SK-N-SH (cell line): ENCODE measurements around the gene BIRC5. TPM values are rescaled to one million over a fixed set of nuclear protein-coding genes. Genes with fewer than 3 reads are reported as not detected.

Experiments
- CTCF ChIA-PET: fragments of 300-600, 350-600 bp; formaldehyde crosslinking; extraction: SDS; loops from one replicate; lab custom pipeline; 2021; lab: Yijun Ruan, JAX
- POLR2A ChIA-PET: fragments of 350-600 bp; sonication (Branson Sonifier 250); formaldehyde crosslinking; extraction: SDS; loops from one replicate; lab custom pipeline; 2020; ENCODE audit warnings: antibody characterized with exemption, inconsistent platforms; lab: Yijun Ruan, JAX
- DNase-seq: peaks from one replicate; pipeline ENCODE4 v3.0.0; 2012
- H2AFZ ChIP-seq: fragments of 200-600 bp; sonication (generic); 2 replicates; pipeline ENCODE4 v1.8.1; 2016; ENCODE audit warnings: antibody characterized with exemption, mild to moderate bottlenecking, low read depth
- H3F3A ChIP-seq: fragments of 200-600 bp; sonication (generic); replicated peaks from 2 replicates; pipeline ENCODE3; 2016; ENCODE audit warnings: antibody characterized with exemption, mild to moderate bottlenecking; ENCODE audit not compliant: insufficient read depth
- H3K27ac ChIP-seq, 2 experiments: fragments of 200-500 bp in 1 of 2; fragments of 200-600 bp in 1 of 2; sonication (Bioruptor generic) in 1 of 2; sonication (generic), shearing (Covaris generic) in 1 of 2; 2 replicates each; pipeline versions ENCODE4 v1.5.1 to v1.6.1; 2014 to 2016; ENCODE audit warnings: low read depth in 2 of 2, inconsistent platforms in 1 of 2, low read length in 1 of 2, mild to moderate bottlenecking in 1 of 2, mixed read lengths in 1 of 2
- H3K27me3 ChIP-seq: fragments of 200-600 bp; sonication (generic), shearing (Covaris generic); 2 replicates; pipeline ENCODE4 v1.6.1; 2016; ENCODE audit warnings: mixed run types; ENCODE audit not compliant: insufficient read depth
- H3K36me3 ChIP-seq, 2 experiments: fragments of 200-500 bp in 1 of 2; fragments of 200-600 bp in 1 of 2; sonication (Bioruptor generic) in 1 of 2; sonication (generic) in 1 of 2; replicated peaks in 1 of 2; 2 replicates each; pipeline versions ENCODE3 to v1.5.1; 2014 to 2016; ENCODE audit warnings: low read length in 1 of 2, mild to moderate bottlenecking in 1 of 2; ENCODE audit not compliant: insufficient read depth in 2 of 2, control insufficient read depth in 1 of 2
- H3K4me1 ChIP-seq, 2 experiments: fragments of 200-500 bp in 1 of 2; fragments of 200-600 bp in 1 of 2; sonication (Bioruptor generic) in 1 of 2; sonication (generic), shearing (Covaris generic) in 1 of 2; 2 replicates each; pipeline versions ENCODE4 v1.5.1 to v1.6.1; 2014 to 2016; ENCODE audit warnings: low read depth in 1 of 2, low read length in 1 of 2, mixed run types in 1 of 2; ENCODE audit not compliant: insufficient read depth in 2 of 2, control insufficient read depth in 1 of 2
- H3K4me2 ChIP-seq: fragments of 200-600 bp; sonication (generic), shearing (Covaris generic); 2 replicates; pipeline ENCODE4 v1.6.1; 2017; ENCODE audit warnings: mixed run types
- H3K4me3 ChIP-seq, 2 experiments: fragments of 200-500 bp in 1 of 2; fragments of 200-600 bp in 1 of 2; sonication (Bioruptor generic) in 1 of 2; sonication (generic), shearing (Covaris generic) in 1 of 2; 2 replicates each; pipeline versions ENCODE4 v1.5.1 to v1.8.1; 2014 to 2016; ENCODE audit warnings: low read depth in 2 of 2, inconsistent platforms in 1 of 2, low read length in 1 of 2, mild to moderate bottlenecking in 1 of 2, mixed read lengths in 1 of 2, moderate library complexity in 1 of 2
- H3K79me2 ChIP-seq: fragments of 200-600 bp; sonication (generic); 2 replicates; pipeline ENCODE4 v1.8.1; 2017; ENCODE audit warnings: mild to moderate bottlenecking; ENCODE audit not compliant: insufficient read depth
- H3K9ac ChIP-seq: fragments of 200-600 bp; sonication (generic); 2 replicates; pipeline ENCODE4 v1.6.1; 2017; ENCODE audit warnings: mixed run types
- H3K9me2 ChIP-seq: fragments of 200-600 bp; sonication (generic); 2 replicates; pipeline ENCODE4 v1.6.1; 2017; ENCODE audit warnings: mixed run types
- H3K9me3 ChIP-seq: fragments of 200-600 bp; sonication (generic); 2 replicates; pipeline ENCODE4 v1.6.1; 2017; ENCODE audit warnings: mixed run types, mild to moderate bottlenecking, moderate library complexity
- H4K20me1 ChIP-seq: fragments of 200-600 bp; sonication (generic); 2 replicates; pipeline ENCODE4 v1.6.1; 2017; ENCODE audit warnings: mild to moderate bottlenecking, mixed run types; ENCODE audit not compliant: insufficient read depth
- CTCF ChIP-seq: fragments of 200-600 bp; sonication (generic); IDR thresholded peaks from 2 replicates; pipeline ENCODE4 v1.6.1; 2017; ENCODE audit warnings: antibody characterized with exemption, mild to moderate bottlenecking, moderate library complexity
- ELF1 ChIP-seq: IDR thresholded peaks from 2 replicates; pipeline ENCODE4 v1.4.0; 2012
- EP300 ChIP-seq, 2 experiments: IDR thresholded peaks; 2 replicates each; pipeline versions ENCODE4 v1.4.0 to v1.6.1; 2012; ENCODE audit warnings: borderline replicate concordance in 1 of 2, low read depth in 1 of 2, low read length in 1 of 2
- EZH2phosphoT487 ChIP-seq: fragments of 200-600 bp; sonication (generic); IDR thresholded peaks from 2 replicates; pipeline ENCODE4 v1.6.1; 2017; ENCODE audit warnings: low read depth, mixed run types, mild to moderate bottlenecking, antibody characterized with exemption, moderate library complexity, borderline replicate concordance
- FOSL2 ChIP-seq: IDR thresholded peaks from 2 replicates; pipeline ENCODE4 v1.4.0; 2012; ENCODE audit warnings: low read depth, mild to moderate bottlenecking, moderate library complexity, borderline replicate concordance
- GATA2 ChIP-seq: sonication (generic); formaldehyde crosslinking; IDR thresholded peaks from 2 replicates; pipeline ENCODE4 v1.5.0; 2020; ENCODE audit warnings: mild to moderate bottlenecking, missing genetic modification reagents
- JUND ChIP-seq: IDR thresholded peaks from 2 replicates; pipeline ENCODE4 v1.4.0; 2012
- MXI1 ChIP-seq: IDR thresholded peaks from 2 replicates; pipeline ENCODE4 v1.6.1; 2012; ENCODE audit warnings: mild to moderate bottlenecking, low read depth, low read length, improper control_type of control experiment
- NRF1 ChIP-seq: IDR thresholded peaks from 2 replicates; pipeline ENCODE4 v1.6.1; 2012; ENCODE audit warnings: low read depth, mild to moderate bottlenecking, low read length
- POLR2AphosphoS5 ChIP-seq: IDR thresholded peaks from 2 replicates; pipeline ENCODE4 v1.6.1; 2012; ENCODE audit warnings: low read depth, low read length
- RFX5 ChIP-seq: IDR thresholded peaks from 2 replicates; pipeline ENCODE4 v1.6.1; 2012; ENCODE audit warnings: mild to moderate bottlenecking, improper control_type of control experiment, low read length
- SIN3A ChIP-seq: IDR thresholded peaks from 2 replicates; pipeline ENCODE4 v1.6.1; 2012; ENCODE audit warnings: low read depth, mild to moderate bottlenecking, low read length, moderate library complexity, borderline replicate concordance
- TCF12 ChIP-seq: IDR thresholded peaks from 2 replicates; pipeline ENCODE4 v1.4.0; 2012
- TEAD4 ChIP-seq: IDR thresholded peaks from 2 replicates; pipeline ENCODE4 v1.4.0; 2012; ENCODE audit warnings: mild to moderate bottlenecking, borderline replicate concordance; ENCODE audit not compliant: insufficient read depth
- YY1 ChIP-seq: IDR thresholded peaks from 2 replicates; pipeline ENCODE4 v1.4.0; 2012; ENCODE audit warnings: low read depth, mild to moderate bottlenecking
- ZBTB33 ChIP-seq: IDR thresholded peaks from 2 replicates; pipeline ENCODE4 v1.4.0; 2012; ENCODE audit warnings: low read depth, borderline replicate concordance
- WGBS: methylation state at CpG from one replicate; pipeline ENCODE4 v1.1.6; 2017; ENCODE audit warnings: low lambda C conversion rate; 5-methylcytosine and 5-hydroxymethylcytosine counted together
- polyA plus RNA-seq, 3 experiments: library from polyadenylated mRNA; depleted of rRNA; stranded (reverse); fragments of >200 nt; gene quantifications; 2 replicates each; pipeline ENCODE4 v1.2.3, GENCODE V29; 2012

Gene BIRC5
- polyA plus RNA-seq, 1 of the 3 experiments (the other 2 are of a cell fraction) = 31.4 TPM

GRCh38 chr17:78225088-78225865, 11.2 kb downstream of the BIRC5 start:
- H3K9me2 ChIP-seq = no peaks in the 10 kb centered on the region
- peaks cover 8 to 50% of the 10 kb centered on the region in 2 experiments; a peak in 3 of 4 replicates for H3K4me1 ChIP-seq
- peak; percentile 1; the same call in 1 of the 2 replicates for TF ChIP-seq RFX5
- peak; percentile 43; the same call in 1 of the 2 replicates for TF ChIP-seq MXI1
- no peak for TF ChIP-seq SIN3A
- TF ChIP-seq NRF1 = no peak
- TF ChIP-seq TEAD4 = no peak
- TF ChIP-seq ELF1 = no peak
- TF ChIP-seq CTCF = no peak
- 0 out of 2 replicates have a peak, but pooled peaks have one; percentile 6 for TF ChIP-seq POLR2AphosphoS5
- TF ChIP-seq, all 33 proteins: peak for 3
- Histone ChIP-seq H3K4me2 (no peak overlapping the region), H3K9ac (no peak overlapping the region), H2AFZ (peak overlapping the region; percentile 73; the same call in 1 of the 2 replicates), H3K4me3 (no peak overlapping the region), H3K9me3 (no peaks in the 10 kb centered on the region), H3F3A (peaks cover 35% of the 10 kb centered on the region), H4K20me1 (no peaks in the 10 kb centered on the region), H3K27ac (peak overlapping the region; percentile 24 to 98; a peak in 3 of 4 replicates), H3K27me3 (no peaks in the 10 kb centered on the region; the same call in 1 of the 2 replicates), H3K79me2 (peaks cover 16% of the 10 kb centered on the region; the same call in 1 of the 2 replicates), H3K36me3 (peaks cover 5 to 6% of the 10 kb centered on the region in 2 experiments)
- DNase-seq = peak; percentile 74
- CTCF ChIA-PET = interaction anchor here (0.9 to 13.9 kb wide), 16 partner anchors 12 to 683 kb away, joined by 3 to 196 read pairs (median 4); partner anchors contain the start of genes AFMID and TK1
- POLR2A ChIA-PET = interaction anchor here (1.2 to 3.5 kb wide), 8 partner anchors 12 to 56 kb away, joined by 3 to 16 read pairs (median 4); no protein-coding TSS in a partner anchor
- WGBS = 87% methylated on average over 16 of the region's 16 CpGs

GRCh38 chr17:78226055-78226758, 12.2 kb downstream of the BIRC5 start:
- peaks cover 7% of the 10 kb centered on the region for H3K27me3 ChIP-seq
- no peak for DNase-seq
- TF ChIP-seq SIN3A = no peak
- TF ChIP-seq MXI1 = no peak
- no peak for TF ChIP-seq GATA2
- TF ChIP-seq EZH2phosphoT487 = no peak
- no peak for TF ChIP-seq FOSL2
- no peak for TF ChIP-seq YY1
- TF ChIP-seq TCF12 = no peak
- TF ChIP-seq EP300 (IDR thresholded peaks at IDR 0.05; ENCODE audit: borderline replicate concordance in 1 of 2, low read depth in 1 of 2, low read length in 1 of 2) = no peak
- no peak for TF ChIP-seq CTCF
- TF ChIP-seq NRF1 = no peak
- TF ChIP-seq TEAD4 = no peak
- no peak for TF ChIP-seq JUND
- TF ChIP-seq ZBTB33 = no peak
- no peak for TF ChIP-seq RFX5
- H3F3A ChIP-seq = peaks cover 35% of the 10 kb centered on the region
- ChIA-PET POLR2A (interaction anchor here (0.7 to 3.5 kb wide), 4 partner anchors 11 to 268 kb away, joined by 3 to 16 read pairs (median 3); partner anchors contain the start of gene TNRC6C), CTCF (interaction anchor here (0.6 to 13.9 kb wide), 12 partner anchors 11 to 684 kb away, joined by 3 to 196 read pairs (median 4); partner anchors contain the start of gene TK1)
- no peaks in the 10 kb centered on the region for H3K9me2 ChIP-seq
- H3K4me3 ChIP-seq = no peak overlapping the region
- no peak overlapping the region for H3K9ac ChIP-seq
- H3K27ac ChIP-seq = peak overlapping the region in 1 of 2 experiments; percentile 98; a peak in 2 of 4 replicates
- peaks cover 8 to 50% of the 10 kb centered on the region in 2 experiments; a peak in 3 of 4 replicates for H3K4me1 ChIP-seq
- no peak overlapping the region for H3K4me2 ChIP-seq
- WGBS = 90% methylated on average over 12 of the region's 12 CpGs
- peaks cover 5 to 6% of the 10 kb centered on the region in 2 experiments for H3K36me3 ChIP-seq
- peaks cover 7% of the 10 kb centered on the region; the same call in 1 of the 2 replicates for H3K79me2 ChIP-seq
- no peaks in the 10 kb centered on the region for H4K20me1 ChIP-seq
- no peak overlapping the region for H2AFZ ChIP-seq
- no peaks in the 10 kb centered on the region for H3K9me3 ChIP-seq
